ENCODE measurements around the gene RERE.
"Not testable (repeated sequence)": the region's sequence is repeated elsewhere in the genome, so short reads cannot be mapped to it uniquely, and the experiment has no call there.

The RERE gene

DNA sequence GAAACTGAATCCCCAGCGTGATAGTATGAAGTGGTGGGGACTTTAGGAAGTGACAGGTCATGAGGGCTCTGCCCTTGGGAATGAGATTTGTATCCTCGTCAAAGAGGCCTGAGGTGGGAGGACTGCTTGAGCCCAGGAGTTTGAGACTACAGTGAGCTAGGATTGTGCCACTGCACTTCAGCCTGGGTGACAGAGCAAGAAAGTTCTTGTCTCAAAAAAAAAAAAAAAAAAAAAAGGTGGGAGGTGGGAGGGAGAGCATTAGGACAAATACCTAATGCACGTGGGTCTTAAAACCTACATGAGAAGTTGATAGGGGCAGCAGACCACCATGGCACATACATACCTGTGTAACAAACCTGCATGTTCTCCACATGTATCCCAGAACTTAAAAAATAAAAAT is 24.0 kb upstream of the RERE start:
- ATAC-seq = no peak

DNA sequence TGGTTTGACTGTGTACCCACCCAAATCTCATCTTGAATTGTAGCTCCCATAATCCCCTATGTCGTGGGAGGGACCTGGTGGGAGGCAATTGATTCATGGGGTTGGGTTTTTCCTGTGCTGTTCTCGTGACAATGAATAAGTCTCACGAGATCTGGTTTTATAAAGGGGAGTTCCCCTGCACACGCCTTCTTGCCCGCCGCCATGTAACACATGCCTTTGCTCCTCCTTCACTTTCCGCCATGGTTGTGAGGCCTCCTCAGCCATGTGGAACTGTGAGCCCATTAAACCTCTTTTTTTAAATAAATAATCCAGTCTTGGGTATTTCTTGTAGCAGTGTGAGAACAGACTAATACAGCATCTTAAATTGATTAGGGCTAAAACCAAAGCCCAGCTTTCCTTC is 22.6 kb upstream of the RERE start:
- ATAC-seq = no peak

DNA sequence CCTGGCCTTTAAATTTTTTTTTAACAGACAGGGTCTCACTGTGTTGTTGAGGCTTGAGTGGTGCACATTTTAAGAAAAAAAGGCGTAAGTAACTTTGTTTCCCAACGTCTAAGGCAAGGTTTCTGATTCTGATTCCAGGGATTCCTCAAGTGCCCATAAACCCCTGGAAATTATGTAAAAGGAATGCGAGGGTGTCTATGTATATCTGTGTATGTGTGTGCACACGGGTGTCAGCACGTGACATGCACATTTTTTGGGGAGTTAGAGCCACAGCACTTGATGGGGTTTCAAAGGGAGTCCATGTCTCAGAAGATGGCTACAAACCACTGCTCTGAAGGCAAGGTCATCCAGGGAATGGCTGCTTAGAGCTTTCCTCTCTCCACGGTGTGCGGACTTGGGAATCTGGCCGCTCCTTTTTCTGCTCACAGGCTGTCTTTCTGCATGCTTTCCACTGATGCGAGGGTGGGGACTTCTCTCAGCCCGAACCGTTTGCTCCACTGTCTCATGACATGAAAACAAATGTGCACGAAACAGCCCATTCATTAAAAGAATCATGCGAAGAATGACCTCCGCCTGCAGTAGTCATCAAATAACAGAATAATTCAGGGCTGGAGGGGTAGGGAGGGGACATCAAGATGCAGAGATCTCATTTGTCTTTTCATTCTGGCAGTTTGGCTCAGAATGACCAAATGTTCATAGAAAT is 18.7 kb upstream of the RERE start:
- no peak for ATAC-seq

DNA sequence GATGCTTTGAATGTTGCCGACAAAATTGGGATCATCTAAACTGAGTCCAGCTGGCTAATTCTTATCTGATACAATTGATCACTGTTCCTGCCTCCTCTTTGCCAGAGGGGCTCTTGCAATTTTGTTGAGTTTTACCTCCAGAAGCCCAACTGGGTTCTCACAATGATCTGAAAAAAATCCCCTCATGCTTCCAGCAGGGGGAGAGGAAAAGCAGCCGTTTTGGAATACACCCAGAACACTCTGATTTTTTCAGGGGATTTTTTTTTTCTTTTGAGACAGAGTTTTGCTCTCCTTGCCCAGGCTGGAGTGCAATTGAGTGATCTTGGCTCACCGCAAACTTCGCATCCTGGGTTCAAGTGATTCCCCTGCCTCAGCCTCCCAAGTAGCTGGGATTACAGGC is 13.9 kb upstream of the RERE start:
- no peak for ATAC-seq

DNA sequence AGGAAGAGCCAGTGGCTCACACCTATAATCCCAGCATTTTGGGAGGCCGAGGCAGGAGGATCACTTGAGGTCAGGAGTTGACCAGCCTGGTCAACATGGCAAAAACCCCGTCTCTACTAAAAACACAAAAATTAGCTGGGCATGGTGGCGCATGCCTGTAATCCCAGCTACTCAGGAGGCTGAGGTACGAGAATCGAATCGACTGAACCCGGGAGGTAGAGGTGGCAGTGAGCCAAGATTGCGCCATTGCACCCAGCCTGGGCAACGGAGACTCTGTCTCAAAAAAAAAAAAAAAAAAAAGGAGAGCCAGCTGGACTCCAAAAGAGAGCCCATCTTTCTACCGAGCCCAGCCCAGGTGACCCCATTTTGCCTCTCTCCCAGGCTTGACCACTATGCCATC is 13.3 kb upstream of the RERE start:
- not testable (repeated sequence) for ATAC-seq

DNA sequence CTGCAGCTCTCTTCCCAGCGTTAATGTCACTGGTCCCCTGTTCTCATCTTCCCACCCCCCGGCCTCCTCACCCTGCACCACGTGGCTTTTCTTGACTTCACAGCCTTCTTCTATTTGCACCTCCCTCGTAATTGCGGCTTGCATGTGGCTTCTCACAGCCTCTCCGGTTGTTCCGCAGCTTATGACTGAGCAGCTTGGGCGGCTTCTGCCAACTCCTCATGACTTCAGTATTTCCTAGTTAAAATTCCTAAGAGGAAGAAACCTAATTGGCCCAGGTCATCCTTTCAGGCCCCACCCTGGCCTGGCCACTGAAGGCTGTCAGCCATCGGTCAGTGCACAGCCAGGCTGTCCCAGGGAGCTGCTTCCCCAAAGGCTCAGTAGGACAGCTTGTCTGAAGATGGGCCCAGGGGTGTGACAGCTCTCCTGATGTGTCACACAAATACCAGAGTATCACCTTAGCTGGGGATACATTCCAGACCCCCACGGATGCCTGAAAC is 8.6 kb upstream of the RERE start:
- ATAC-seq = no peak

DNA sequence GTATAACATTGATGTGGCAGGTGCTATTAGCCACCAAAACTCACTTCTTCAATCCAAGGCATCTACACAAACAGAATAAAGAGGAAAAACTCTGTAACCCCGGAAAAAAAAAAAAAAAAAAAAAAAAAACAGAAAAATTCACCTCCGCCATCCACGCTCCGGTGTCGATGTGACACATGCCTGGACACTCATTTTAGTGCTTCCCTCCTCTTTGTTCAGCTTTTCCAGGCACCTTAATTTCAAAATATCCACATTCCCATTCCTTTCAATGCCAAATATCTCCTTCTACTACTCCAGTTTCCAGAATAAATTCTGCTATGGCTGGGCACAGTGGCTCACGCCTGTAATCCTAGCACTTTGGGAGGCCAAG is 5.8 kb upstream of the RERE start:
- ATAC-seq = no peak

DNA sequence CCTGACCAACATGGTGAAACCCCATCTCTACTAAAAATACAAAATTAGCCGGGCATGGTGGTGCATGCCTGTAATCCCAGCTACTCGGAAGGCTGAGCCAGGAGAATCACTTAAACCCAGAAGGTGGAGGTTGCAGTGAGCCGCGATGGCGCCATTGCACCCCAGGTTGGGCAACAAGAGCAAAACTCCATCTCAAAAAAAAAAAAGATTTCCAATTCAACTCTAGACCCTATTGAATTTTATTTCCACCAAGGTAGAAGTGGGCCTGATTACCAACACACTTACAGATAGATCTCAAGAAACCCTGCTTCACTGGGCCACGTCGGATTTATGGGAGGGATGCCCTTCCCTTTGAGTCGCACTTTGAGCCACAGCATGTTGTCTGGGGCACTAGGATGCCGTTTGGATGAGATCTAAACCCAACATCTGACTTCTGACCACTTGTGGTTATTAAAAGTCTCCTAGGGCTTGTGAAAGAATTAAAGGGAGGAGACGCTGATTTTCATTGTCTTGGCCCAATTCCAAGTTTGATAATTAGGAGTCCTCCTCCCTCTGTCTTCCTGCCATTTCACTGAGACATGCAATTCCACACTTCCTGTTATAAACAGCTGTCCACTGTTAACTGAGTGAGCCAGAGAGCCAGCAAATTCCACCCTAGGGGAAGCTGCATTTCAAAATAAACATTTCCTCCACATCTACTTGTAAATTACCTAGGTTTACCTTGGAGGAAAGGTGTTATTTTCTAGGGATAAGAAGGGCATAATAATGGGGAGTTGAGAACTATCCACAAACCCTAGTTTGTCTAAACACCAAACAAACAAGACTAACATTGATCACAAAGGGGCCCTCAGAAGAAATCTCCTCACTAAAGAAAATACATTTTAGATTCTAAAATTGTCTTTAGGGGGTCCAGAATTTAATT is 5.2 kb upstream of the RERE start:
- ATAC-seq = no peak

DNA sequence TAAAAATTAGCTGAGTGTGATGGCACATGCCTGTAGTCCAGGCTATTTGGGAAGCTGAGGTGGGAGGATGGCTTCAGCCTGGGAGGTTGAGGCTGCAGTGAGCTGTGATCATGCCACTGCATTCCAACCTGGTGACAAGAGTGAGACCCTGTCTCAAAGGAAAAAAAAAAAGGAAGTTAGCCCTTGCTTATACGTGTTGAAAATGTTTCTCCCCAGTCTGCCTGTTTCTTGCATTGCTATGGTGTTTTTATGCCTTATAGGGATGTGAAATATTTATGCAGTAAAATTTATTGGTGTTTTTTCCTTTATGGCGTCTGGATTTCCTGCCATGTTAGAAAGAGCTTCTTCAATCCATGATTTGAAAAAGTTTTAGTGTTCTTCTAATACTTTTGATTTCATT is 3.6 kb upstream of the RERE start:
- ATAC-seq = no peak

DNA sequence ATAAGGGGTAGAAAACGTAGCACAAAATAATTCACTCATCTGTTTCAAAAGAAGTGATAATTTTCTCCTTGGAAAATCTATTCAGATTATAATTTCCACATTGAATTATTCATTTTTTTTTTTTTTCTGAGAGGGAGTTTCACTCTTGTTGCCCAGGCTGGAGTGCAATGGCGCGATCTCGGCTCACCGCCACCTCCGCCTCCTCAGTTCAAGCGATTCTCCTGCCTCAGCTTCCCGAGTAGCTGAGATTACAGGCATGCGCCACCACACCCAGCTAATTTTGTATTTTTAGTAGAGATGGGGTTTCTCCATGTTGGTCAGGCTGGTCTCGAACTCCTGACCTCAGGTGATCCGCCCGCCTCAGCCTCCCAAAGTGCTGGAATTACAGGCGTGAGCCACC is 1.3 kb upstream of the RERE start:
- ATAC-seq = not testable (repeated sequence)

DNA sequence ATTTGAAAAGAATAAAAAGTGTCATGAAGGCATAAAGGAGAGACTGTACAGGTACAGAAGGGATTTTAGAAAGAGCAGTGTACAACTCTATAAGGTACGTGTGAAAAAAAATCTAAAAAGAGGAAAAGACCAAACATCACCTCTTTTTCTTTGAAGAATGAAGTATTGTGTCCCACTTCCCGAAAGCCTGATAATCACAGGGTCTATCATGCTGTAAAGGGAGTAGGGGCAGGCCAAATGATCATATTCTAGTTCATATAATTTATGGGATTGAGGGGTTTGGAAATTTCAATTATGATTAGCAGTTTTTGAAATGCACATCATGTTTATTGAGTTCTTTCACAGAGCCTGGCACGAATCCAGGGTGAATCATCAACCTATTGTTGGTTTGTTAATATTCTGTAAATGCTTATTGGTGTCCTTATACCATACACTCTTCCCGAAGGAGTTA is 910 bp upstream of the RERE start:
- ATAC-seq = no peak

DNA sequence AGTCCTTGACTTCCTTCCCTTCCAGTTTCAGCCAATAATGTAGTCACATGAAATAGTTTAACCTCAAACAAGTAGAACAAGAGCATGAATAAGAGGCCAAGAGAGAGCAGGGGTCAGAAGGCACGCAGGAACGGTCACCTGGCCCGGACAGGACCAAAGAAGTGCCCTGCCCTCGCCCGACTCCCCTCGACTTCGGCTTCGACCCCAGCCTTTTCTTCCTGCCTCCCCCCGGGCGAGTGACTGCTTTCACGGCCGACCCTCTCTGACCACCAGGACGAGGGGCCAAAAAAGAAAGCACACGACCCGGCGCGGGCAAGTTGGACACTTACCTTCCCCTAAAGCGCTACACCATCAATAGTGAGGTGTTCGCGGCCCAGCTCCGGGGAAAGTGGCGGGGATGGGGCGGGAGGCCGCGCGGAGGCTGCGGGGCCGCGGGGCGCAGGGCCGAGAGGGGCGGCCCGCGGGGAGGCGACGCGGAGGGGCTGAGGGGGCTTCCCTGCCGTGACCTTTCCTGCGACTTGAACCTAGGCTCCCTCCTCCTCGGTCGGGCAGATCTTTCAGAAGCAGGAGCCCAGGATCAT is 519 bp downstream of the RERE start:
- peak in 1 of 2 donors; percentile 22 for ATAC-seq

DNA sequence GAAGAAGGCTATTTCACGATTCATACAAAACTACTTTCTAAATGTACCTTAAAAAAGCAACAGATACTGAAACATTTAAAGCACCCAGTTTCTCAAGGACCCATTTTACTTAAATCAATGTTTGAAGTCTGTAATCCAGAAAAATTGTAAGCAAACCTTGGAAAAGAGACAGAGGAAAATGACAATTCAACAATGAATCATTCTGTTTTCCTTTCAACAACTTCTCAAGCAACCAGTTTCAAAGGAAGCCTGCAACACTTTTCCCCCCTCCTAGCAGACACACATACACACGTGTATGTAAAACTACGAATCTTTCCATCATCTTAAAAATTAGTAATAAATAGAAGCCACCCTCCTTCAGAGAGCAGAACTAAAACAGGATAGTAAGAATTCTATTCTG is 1.2 kb downstream of the RERE start:
- ATAC-seq = no peak

DNA sequence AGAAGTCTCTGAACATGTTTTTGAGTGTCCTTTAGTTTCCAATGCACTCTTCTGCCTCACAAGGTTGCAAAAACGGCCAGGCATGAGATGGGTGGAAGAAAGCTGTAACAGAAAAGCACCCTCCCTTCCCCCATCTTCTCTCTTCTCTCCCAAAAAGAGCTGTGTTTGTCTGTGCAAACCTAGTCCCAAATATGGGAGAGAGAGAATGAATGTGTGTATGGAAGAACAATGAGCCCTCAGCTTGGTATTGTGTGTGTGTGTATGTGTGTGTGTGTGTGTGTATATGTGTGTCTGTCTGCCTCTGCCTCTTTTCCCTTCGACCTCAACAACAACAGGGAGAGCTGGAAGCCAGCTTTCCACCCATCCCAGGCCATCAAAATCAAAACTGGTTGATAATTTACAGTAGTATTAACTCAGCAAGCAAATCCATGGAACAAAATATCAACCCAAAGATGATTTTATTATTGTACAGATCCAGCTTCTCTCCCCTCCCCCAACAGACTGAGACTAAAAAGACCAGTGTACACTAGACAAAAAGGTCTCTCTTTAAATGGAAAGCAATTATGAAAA is 1.8 kb downstream of the RERE start:
- no peak for ATAC-seq

DNA sequence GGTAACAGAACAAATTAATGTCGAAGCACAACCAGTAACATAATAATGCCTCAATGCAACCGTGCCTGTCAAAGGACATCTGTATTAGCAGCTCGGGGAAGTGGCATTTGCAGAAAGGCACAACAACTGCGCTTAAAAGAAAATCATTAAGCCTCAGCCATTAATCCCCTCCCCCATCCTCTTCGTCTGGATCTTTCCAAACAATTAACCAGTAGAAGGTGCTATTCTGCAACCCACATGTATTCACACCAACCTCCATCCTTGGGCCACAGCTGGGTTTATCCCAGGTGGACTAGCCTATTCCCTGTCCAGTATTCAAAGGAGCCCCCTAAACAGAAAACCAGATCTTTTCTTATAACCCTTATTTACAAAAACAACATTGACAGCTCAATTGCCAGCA is 2.6 kb downstream of the RERE start:
- no peak for ATAC-seq

DNA sequence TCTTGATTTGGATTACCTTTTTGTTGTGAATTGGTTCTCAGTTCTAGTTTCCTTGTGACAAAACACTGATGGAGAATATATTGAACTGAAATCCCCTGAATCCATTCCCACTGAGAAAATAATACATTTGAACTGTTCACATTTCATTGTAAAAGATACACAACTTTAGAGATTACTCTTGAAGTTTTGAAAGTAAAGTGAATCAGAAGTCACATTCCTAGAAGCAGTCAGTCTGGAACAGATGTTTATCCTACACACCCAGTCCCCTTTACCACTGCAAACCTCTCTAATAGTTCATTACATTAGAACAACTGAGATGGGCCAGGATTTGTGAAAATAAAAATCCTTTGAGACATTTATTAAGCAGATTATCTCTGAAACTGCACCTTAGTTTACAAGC is 3.4 kb downstream of the RERE start:
- no peak for ATAC-seq

DNA sequence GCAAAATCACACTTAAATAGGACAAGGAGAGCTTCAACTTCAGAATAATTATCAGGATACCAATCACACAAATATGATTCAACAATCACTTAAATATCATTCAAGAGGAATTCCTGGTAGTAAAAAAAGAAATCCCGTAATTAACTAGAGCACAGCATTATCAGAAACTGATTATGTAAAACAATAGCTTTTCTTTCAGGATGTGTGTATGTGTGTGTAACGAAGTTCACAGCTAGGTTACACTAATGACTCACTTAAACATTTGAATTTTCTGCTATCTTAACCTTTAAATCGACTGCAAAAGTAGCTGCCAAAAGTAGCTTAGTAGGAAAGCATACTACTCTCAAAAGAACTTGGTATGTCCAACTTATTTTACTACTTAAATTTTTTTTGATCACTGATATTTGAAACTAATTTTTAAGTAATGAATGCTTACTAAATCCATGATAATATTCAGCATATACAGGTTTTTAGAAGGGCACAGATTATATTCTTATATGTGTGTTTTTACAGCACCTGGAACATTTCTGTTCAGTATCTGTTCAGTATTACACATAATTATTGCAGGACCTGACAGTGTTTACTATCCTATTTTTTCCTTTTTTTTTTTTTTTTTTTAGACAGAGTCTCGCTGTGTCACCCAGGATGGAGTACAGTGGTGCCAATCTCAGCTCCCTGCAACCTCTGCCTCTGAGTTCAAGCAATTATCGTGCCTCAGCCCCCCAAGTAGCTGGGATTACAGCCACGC is 4.2 kb downstream of the RERE start:
- ATAC-seq = no peak

DNA sequence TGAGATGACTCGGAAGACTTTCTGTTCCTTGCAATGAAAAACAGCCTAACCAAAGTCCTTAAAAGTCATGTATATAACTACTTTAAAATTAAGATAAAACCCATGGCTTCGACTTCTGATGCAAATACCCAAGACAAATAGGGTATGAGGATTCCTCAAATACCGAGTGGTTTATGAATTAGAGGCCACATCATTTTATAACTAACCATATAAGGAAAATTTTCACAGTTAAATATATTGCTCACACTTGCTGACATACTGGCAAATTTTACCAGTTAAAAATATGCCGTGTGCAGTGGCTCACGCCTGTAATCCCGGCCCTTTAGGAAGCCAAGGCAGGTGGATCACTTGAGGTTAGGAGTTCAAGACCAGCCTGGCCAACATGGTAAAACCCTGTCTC is 5.4 kb downstream of the RERE start:
- ATAC-seq = no peak

DNA sequence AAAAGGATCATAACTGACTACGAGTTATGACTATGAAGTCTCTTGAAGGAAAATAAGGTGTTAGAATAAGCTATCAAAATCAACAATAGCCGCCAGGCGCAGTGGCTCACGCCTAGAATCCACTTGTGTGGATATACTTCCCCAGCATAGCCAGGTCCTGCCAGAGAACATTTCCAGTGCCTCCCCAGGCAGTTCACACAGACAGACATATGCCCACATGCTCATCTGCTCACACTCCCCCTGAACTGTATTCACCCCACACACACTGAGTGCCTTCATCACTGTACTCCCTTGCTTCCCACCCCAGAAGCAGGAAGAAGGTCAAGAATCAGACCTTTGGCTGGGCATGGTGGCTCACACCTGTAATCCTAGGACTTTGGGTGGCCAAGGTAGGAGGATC is 6.5 kb downstream of the RERE start:
- no peak for ATAC-seq

DNA sequence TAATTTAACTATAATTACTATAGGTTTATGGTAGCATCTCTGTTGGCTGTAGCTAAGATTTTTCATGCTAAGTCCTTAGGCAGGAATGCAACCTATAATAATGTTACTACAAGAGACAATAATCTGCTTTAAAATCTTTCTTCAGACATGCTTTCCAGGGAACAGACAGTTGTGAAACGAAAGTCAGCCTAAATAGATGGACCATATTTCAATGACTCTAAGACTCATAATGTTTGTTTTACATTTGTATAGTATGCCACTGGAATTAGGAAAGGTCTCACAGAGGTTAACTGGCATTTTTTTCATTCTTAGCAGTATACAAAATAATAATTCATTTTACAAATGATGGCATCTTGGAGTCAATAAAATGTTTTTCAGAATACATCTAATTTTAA is 8.1 kb downstream of the RERE start:
- no peak for ATAC-seq

DNA sequence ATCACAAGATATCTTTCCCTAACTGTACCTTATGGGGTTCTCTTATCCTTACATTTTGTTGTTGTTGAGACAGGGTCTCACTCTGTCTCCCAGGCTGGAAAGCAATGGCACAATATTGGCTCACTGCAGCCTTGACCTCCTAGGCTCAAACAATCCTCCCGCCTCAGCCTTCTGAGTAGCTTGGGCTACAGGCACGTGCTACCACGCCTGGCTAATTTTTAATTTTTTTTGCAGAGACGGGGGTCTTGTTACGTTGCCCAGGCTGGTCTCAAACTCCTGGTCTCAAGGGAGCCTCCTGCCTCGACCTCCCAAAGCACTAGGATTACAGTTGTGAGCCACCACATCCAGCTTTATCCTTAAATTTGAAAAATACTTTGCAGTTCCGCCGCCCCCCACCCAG is 10.4 kb downstream of the RERE start:
- ATAC-seq = no peak

DNA sequence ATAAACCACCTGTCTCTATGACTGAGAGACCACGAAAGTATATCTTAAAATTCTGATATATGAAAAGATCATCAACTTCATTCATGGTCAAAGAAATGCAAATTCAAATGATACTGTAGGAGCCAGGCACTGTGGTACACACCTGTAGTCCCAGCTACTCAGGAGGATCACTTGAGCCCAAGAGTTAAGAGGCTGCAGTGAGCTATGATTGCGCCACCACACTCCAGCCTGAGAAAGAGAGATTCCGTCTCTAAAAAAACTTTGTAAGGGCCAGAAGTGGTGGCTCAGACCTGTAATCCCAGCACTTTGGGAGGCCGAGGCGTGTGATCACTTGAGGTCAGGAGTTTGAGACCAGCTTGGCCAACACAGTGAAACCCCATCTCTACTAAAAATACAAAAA is 17.0 kb downstream of the RERE start:
- ATAC-seq = no peak

DNA sequence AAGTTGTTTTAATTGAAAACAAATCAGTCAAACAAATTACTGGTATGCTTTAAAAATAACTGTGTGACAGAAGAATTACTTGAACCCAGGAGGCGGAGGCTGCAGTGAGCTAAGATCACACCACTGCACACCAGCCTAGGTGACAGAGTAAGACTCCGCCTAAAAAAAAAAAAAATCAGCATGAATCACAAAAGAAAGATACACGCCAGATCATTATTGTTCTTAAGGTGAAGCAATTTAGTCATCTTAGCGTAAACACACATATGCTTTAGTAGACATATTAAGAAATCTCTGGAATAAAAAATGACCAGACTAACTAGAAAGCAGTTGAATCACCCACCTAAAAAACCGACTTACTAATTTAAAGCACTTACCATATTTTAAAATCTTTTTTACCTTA is 20.2 kb downstream of the RERE start:
- ATAC-seq = no peak
